Endometrial microvascular endothelial cells (primary cell): ENCODE measurements around the gene THRB. TPM values are rescaled to one million over a fixed set of nuclear protein-coding genes. Genes with fewer than 3 reads are reported as not detected.

Experiments used
- in situ Hi-C: cut with HindIII; loops from 2 replicates; pipeline ENCODE4 v1.10.0; 2017; ENCODE audit warnings: low sequenced_read_pairs, low pct_unique_long_range_greater_than_20kb; ENCODE audit errors: inconsistent ontology term
- total RNA-seq: library from RNA; depleted of rRNA; stranded (reverse); fragments of >200 nt; gene quantifications from one replicate; pipeline ENCODE4 v1.2.3, GENCODE V29; 2015; ENCODE audit errors: inconsistent ontology term

THRB gene
- total RNA-seq, result 7.1 TPM

DNA sequence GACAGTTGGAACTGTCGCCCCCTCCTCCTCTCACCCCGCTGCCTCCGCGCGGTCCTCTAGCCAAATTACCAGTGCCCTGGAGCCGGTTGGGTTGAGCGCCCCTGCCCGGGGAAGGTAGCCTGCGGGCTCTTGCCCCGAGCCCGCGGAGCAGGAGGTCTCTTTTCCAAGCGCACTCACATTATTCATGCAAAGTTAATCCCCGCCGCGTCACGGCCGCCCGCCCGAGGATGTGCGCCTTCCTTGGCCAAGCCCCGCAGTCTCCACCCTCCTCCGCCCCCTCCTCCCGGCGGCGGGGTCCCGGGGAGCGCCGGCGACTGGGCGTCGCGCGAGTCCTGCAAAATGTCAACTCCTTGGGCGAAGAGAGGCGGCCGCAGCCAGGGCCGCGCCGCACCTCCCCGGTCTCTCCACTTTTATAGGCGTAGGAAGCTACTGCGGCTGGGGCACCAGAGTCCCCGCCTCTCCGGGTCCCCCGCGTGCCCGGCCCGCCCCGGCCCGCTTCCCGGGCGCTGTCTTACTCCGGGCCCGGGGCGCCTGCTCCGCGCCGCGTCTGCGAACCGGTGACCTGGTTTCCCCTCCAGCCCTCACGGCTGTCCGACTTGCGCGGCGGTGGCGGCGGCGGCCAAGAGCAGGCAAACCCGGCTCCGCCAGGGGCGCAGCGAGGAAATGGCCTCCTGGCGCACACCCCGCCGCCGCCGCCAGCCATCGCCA lies at the start of gene THRB:
Gene THRB, minus strand, starts transcription at position 233 of the 708 bp plus-strand sequence.
- in situ Hi-C loops, result no loop called here

DNA sequence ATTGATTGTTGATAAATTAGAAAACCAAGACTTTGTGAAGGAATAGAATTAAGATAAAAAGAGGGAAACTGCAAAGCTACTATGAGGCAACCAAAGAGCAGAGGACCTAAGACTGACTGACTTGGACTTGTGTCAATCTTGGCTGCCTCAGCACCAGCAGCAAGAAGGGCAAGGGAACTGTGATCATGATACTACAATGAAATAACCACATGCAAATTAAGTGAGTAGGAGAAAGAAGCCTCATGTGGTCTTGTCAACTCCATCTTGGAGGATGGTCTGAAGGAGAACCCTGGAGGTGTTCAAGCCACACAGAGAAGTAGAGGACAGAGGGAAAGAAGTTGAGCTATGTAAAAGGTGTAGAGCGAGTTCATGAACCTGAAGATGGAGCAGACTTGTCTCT lies 47.3 kb upstream of the THRB start:
- in situ Hi-C loops, result no loop called here

DNA sequence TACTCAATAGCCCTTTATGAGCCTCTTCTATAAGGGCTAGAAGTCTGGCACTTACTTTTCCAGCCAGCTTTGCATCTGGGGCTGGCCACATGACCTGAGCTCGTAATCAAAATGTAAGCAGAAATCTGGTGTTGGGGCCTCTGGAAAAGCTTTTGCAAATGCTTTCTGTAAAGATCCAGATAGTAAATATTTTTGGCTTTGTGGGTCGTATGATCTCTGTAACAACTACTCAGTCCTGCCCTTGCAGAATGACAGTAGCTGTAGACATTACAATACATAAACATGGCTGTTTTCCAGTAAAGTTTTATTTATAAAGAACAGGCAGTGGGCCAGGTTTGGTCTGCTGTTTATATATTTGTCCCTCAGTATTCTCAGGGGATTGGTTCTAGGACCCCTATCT lies 46.2 kb upstream of the THRB start:
- in situ Hi-C loops, result no loop called here

DNA sequence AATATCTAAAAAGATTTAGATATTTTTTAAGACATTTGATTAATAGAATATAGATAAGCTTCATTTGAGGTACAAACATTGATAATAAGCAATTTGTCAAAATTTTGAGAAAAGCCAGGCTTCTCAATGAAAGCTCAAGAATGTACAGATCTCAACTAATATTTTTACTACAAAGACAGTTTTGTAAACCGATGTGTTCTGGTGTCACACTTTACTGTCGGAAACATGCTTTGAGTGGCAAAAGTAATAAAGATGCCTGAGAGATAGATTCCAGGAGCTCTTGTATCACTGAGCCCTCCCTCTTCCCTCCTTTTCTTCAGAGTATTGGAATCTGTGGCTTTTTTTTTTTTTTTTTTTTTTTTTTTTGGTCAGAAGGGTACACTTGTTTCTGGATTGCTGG lies 45.0 kb upstream of the THRB start:
- in situ Hi-C loops, result no loop called here

DNA sequence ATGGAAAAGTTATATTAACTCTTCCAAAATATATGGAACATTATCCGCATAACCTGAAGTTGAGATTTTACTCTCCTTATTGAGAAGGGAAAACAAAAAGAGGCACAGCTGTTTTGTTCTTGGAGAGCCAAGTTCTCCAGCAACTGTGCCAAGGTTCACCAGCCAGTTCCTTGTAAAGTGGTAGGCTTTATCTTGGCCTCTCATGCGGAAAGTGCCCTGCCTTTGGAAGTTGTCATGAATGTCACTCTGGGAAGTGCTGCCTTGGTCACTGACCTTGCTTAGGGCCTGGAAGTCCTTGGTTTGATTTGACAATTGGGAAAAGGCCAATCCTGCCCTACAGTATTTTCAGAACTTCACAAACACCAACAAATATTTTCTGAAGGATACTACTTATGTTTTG lies 44.2 kb upstream of the THRB start:
- in situ Hi-C loops, result no loop called here

DNA sequence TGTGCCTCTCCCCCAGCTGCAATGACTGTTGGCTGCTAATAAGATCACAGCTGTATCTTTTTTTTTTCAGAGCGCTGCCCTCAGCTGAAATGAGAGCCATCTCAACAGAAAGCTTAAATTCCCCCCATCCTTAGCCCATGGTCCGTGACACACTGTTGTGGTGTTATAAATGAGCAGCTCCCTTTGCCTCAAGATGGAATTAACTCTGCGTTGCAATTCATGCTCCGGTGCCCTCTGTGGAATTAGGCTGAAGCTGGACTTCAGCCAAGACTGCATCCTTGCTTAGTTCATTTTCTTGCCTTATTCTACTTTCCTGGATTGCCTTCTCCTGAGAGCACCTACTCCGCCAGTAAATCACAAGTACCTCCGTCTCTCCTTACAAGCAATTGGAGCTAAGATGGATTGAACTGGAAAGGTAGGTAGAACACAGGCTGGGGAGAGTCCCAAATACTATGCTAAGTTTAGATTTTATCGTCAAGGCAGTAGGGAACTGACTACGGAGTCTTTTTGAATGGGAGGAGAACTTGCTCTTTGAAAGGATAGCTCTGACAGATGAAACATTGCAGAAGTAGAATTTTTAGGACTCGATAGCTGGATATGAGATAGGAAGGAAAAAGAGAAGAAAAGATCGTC lies 39.0 kb upstream of the THRB start:
- in situ Hi-C loops, result no loop called here

DNA sequence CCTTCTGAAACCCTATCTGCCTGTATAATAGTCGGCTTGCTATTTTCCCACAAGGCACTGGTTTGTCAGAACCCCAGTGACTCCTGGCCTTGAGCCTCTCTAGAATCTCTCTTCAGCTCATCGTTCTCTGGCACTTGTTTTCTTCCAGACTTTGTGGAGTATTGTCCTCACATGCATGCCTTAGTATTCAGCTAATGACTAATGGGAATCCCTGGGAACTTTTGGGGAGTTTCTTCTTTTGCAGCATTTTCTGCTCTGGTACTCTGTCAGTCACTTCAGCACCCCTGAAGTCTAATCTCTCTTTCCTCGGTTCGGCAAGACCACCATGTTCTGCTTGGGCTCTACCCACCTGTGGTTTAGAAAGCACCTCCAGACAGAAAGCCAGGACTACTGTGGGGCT lies 35.8 kb upstream of the THRB start:
- in situ Hi-C loops, result no loop called here

DNA sequence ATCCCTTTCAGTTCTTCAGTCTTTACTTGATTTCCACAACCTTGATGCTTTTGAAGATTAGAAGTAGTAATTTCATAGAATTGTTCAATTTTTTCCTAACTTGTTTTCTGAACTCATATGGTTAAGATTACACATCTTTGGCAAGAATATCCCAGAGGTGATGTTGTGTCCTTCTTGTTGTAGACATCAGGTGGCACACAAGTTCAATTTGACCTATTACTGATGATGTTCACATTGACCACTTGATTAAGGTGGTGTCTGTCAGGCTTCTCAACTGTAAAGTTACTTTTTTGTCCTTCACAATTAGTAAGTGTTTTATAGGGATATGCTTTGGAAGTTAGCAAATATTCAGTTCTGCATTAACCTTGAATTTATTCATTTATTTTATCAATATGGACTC lies 34.6 kb upstream of the THRB start:
- in situ Hi-C loops, result no loop called here

DNA sequence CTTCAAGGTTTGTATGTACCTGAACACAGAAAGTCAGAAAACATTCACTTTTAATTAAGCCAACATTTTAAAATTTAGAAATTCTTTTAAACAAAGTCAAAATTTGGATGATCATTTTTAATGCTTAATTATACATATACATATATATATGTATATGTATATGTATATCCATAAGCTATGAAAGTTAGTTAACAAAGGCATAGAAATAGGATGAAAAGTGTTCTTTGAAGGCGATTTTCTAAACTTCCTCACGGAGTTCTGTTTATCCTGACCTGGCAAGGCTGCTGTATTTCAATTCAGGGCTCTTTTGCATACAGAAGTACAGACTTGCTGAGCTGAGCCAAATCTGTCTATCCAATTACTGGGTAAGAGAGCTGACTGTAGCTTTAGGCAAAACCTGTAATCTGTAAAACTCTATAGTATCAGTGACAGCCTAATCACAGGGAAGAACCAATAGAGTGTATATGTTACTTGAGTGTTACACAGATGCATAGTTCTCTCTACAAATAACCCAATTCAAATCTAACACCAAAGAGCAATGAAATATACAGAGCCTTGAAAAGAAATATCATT lies 32.1 kb upstream of the THRB start:
- in situ Hi-C loops, result no loop called here

DNA sequence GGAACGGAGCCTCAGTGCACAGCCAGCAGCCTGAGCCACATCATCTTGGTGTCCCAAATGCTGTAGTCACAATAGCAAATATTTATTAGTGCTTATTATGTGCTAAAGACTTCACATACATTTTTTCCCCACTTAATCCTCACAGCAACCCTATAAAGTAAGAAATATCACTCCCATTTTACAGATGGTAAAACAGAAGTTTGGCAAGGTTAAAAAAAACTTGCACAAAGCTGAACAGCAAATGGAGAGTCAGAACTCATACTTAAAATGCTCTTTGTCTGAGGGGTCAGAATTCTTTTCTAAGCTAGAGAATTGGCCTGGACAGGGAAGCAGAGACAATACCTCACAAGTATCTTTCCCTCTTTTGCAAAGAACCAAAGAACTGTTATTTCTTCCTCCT lies 30.9 kb upstream of the THRB start:
- in situ Hi-C loops, result no loop called here

DNA sequence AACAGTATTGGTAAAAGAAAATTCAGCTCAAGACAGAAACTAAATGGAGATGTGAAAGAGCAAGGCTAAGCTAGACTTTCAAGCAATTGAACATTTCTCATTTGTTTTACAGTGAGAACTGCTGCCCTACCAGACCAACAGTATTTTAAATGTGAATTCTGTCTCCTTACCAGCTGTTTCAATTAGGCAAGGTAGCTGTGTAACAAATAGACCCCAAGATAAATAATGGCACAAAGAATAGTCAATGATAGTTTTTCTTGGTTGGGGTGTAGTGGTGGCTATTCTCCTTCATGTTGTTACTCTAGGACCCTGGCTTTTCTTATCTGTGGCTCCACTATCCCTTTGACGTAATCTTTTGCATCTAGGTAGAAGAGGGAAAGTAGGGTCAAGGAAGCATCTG lies 30.4 kb upstream of the THRB start:
- in situ Hi-C loops, result no loop called here

DNA sequence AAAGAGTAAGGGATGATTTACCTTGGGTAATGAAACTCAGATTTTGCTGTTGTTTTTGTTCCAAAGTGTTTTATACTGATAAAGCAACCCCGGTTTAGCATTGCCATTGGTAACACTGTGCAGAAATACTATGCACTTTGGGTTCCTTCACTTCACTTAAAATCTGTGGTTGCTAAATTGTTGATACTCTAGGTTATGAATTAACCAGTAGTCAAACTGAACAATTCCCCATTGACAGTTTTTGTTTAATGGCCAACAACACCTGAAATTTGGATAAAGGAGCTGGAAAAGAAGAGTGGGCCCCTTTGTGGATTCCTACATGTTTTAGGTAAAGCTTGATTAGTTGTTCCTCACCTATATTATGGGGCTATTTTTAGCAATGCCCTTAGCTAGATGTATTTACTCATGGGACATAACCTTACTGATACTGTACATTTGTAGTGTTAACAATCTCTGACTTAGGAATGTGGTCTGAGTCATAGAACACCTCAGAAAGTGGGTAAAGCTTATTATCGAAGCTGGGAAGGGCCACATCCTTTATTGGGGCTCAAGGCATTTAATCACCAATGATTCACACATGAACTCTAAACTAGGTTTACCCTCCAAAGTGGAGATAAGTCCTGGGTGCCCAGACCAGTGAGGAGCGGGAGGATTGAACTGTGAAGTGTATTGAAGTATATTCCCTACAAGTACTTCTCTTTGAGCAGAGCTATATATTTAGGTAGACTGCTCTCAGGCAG lies 29.5 kb upstream of the THRB start:
- in situ Hi-C loops, result no loop called here

DNA sequence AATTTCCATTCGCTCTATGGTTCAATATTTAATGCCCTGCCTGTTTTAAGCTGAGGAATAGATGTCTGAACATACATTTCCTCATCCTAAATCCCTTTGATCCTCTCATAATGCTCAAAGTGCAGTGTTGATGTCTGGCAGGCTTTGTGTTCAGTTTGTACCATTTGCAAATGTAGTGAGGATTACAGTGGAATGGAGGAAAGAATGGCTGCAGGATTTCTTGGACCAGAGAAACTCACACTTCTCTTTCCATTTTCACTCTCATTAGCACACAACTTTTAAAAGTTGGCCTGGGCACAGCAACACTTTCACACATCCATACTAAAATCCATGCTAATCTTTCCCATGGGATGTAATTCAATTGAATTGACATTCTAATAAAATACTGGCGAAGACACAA lies 28.6 kb upstream of the THRB start:
- in situ Hi-C loops, result no loop called here

DNA sequence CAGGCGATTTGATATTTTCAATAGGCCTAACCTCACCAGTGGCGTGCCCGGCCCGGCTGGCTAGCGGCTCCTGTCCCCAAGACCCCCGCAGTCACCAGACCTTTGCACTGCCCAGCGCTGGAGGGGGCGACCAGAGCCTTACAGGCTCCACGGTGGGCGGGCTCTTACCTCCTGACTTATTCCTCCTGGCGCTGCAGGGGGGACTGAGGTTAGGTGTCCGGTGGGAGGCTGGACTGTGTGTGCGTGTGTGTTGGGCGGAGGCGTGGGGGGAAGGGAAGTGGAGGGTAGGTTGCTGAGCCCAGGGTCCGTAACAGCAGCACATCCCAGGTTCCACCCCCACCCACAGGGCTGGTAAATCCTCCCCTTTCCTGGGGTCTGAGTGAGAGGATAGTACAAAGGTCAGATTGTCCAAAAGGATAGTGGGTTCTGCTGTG lies 27.5 kb upstream of the THRB start:
- in situ Hi-C loops, result no loop called here

DNA sequence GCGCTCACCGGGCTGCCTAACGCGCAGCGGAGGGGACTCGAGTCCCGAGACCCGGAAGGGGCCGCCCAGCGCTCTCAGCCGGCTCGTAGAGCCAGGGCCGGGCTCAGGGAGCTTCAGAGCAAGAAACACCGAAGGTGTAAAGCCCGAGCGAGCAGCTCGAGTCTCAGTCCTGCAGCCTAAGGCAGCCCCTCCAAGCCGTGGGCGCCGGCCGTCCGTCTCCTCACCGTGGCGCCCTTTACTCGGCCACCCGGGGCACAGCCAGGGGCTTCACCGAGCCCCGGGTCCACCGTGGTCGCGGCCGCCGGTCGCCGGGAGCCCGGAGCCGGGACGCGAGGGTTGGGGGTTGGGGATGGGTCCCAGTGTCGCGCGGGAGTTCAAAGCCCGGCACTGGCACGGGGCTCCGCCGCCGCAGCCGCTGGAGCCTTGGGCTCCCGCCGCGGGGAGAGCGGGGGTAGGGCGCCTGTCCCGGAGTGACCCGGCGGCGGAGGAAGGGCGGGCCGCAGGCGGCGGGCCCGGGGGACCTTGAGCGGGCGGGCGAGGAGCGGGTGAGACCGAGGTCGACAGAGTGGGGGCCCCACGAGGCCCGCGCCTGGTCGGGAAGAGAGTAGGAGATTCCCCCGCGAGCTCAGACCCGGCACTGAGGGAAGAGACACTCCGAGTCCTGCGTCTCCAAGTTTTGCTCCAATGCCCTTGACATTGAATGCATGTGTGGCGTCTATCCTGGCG lies 26.9 kb upstream of the THRB start:
- in situ Hi-C loops, result no loop called here

DNA sequence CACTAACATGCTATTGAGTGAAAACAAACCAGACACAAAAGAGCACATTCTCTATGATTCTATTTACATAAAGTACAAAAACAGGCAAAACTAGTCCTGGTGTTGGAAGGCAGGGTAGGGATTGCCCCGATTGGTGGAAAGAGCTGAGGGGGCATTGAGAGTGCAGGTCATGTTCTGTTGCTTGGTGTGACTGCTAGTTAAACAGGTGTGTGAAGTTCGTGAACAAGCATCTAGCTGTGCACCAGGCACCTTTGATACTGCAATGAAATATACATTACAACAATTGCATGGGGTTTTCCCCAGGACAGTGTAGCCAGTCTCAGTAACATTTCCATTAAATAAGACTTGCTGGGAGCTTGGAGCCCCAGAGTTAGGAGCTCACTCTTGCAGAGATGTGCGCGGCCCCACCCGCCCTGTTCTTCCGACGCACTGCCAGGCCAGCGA lies 26.3 kb upstream of the THRB start:
- in situ Hi-C loops, result no loop called here

DNA sequence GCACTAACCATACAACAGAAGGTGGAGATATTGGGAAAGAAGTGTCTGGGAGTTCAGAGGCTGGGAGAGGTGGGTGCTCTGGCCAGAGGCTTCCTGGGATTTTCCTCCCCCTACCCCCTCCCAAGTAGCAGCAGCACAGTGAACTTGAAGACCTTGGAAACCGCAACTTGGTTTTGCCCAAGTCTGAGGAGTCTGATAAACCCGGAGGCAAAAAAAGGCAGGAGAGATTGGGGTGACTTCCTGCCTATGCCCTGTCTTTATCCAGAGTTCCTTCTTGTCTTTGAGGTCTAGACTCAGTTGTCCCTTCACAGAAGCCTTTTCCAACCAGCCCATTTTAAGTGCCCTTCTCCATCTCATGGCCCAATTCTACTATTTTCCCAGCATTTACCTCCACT lies 25.4 kb upstream of the THRB start:
- in situ Hi-C loops, result no loop called here

DNA sequence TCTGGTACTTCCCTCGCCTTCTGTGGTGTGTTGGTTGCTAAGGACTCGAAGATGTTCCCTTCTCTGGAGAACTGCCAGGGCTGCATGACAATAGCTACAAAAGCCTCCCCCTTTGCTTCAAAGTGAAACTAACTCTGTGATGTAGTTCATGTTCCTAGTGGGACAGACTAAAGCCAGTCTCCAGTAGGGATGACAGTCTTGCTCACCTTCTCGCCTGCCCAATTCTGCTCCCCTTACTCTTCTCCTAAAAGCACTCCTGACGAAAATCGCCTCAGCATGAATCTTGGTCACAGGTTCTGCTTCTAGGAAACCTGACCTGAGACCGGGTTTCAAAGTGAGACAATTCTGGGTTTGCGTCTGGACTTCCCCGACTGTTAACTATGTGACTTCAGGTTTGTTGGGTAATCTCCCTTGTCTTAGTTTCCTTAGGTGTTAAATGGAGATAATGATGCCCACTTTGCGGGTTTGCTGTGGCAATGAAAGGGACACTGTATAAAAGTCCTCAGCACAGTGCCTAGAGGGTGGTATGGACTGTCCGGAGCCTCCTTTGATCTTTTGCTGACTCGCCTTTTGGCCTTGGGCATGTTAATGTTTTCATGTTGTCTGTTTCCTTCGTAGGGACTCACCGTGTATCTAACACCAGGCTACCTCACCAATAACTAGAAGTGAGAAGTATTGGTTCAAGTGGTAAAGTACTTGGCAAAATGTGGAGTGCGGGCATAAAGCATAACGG lies 24.9 kb upstream of the THRB start:
- in situ Hi-C loops, result no loop called here

DNA sequence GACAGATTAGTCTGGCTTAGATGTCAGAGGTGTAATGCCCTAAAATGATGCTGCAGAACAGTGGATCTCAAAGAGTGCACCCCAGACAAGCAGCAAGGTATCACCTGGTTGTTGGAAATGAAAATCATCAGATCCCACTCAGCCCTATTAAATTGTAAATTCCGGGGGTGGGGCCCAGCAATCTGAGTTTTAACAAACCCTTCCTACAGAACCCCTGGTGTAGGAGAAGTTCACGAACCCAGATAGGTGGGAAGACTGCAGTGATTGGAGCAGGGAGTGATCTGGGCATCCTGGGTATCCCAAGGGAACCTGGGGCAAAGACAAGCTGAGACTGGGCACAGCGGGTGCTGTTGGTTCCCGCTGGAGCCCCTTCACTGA lies 24.3 kb upstream of the THRB start:
- in situ Hi-C loops, result no loop called here
